KG1 (cell line): ENCODE measurements around the gene ZBTB16.
A peak's percentile ranks its signal among the peaks of the same experiment; 100 is the strongest.

Experiments used
- DNase-seq: peaks from one replicate; lab custom pipeline; 2025; lab: John Stamatoyannopoulos, UW

The ZBTB16 gene

DNA sequence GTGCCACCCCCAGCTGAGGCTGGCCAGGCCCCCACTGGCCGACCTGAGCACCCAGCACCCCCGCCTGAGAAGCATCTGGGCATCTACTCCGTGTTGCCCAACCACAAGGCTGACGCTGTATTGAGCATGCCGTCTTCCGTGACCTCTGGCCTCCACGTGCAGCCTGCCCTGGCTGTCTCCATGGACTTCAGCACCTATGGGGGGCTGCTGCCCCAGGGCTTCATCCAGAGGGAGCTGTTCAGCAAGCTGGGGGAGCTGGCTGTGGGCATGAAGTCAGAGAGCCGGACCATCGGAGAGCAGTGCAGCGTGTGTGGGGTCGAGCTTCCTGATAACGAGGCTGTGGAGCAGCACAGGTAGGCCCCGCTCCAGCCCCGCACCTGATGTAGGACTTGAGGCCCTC is 4.7 kb downstream of the ZBTB16 start:
- no peak for DNase-seq

DNA sequence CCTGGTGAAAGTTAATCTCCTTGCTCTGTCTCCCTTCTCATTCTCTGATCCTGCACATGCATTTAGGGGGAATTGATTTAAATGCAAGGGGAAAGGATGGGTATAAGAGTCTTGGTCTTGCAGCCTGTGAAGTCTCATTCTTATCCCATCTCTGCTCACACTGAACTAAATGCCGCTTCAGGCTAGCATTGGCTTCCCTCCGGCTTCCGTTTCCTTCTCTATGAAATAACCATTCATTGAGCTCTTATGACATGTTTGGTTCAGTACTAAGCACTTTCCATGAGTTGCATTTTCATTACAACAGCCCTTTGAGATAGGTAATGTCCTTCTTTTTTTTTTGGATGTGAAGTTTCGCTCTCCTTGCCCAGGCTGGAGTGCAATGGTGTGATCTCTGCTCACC is 5.6 kb downstream of the ZBTB16 start:
- DNase-seq = no peak

DNA sequence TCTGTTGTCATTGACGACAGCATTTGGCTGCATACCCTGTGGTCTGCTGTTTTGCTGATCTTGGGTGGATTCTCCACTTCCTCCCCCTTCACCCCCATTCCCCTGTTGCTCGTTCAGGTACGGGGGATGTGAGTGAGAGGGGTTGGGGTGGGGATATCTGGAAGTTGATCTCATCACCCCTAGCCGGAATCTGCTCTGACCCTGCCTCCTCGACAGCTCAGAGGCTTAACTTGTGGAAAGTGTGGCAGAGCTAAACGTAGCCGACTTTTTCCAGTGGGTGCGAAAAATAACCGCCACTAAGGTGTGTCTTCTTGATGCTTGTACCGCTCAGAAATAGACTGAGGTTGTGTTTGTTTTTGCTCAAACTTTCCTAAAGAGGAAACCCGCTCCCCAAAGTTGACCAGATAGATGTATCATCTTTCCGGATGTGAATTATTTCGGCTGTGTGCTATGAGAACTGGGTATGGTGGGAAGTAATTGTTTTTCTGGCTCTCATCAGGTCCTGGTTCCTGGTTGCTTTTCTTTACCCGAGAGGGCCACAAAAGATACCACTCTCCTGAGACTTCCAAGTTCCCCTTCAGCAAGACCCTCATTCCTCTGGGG is 6.6 kb downstream of the ZBTB16 start:
- no peak for DNase-seq

DNA sequence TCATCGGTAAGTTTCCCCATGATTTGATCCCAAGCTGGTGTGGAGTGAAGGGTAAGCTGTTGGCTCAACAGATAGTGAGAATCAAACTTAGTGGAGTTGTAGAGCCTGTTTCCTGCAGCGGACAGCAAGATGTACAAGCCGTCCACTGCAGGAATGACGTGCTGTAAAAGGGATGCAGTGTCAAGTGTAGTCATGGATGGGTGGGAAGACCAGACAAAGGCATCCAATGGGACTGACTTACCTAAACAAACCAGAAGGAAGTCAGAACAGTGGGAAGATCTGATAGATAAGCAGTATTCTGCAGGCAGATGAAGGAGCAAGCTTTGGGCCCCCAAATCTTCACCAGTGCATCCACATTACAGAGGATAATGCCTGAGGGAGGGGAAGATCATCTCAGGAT is 8.8 kb downstream of the ZBTB16 start:
- DNase-seq = no peak

DNA sequence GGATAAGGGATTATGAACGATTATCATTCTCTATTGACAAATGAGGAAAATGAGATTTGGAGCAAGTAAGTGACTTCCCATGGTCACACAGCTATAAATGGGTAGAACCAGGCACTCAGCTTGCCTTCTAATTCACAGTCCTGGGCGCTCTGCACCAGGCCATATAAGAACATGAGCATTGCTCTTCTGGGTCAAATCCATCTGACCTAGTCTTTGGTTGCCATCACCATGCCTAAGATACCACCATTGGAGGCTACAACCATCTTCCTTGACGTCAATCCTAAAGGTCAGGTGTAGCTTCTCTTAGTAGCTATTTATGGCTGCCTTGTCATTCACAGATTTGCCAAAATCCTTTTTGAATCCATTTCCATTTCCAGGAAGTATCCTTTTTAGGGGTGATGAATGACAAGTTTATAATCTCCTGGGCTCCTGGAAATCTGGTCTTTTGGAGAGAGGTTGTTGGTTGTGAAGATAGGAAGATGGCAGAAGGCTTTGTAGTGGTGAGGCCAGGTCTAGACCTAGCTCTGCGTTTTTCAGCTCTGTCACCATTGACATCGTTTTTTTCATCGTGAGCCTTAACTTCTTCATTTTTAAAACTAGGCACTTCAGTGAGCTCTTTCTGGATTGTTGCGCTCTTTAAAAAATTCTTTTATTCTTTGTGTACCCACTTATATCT is 11.1 kb downstream of the ZBTB16 start:
- DNase-seq = no peak

DNA sequence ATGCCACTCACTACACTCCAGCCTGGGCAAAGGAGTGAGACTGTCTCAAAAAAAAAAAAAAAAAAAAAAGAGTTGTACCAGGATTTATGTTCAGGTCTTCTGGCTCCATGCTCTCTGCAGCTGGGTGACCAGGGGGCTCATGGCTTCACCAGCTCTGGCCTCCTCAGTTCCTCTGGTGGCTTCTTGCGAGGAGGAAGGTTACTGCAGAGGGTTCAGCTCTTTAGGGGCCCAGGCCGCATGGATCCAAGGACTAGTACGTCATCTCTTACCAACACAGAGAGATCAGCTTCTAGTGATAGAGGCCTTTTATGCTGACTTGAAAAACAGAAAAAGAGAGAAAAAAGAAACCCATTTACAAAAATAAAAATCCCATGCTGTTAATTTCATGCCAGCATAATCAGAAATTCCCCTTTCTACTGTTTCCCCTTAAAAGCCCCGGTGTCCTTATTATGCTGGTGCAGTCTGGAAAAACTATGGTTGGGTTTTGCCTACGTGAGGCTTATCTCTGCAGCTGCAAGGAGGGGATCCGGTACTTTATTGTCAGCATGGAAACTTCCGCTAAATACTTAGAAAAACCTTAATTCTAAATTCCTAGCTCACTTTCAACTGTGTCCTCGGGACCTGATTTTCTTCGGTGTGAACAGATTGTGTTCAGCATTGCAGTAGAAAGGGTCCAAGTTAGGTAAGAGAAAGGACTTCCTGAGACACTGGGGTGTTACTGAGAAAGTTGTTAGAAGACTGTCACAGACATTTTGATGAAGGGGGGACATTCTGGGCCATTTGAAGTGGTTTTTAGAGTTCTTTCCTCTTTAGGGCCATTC is 13.7 kb downstream of the ZBTB16 start:
- DNase-seq = no peak

DNA sequence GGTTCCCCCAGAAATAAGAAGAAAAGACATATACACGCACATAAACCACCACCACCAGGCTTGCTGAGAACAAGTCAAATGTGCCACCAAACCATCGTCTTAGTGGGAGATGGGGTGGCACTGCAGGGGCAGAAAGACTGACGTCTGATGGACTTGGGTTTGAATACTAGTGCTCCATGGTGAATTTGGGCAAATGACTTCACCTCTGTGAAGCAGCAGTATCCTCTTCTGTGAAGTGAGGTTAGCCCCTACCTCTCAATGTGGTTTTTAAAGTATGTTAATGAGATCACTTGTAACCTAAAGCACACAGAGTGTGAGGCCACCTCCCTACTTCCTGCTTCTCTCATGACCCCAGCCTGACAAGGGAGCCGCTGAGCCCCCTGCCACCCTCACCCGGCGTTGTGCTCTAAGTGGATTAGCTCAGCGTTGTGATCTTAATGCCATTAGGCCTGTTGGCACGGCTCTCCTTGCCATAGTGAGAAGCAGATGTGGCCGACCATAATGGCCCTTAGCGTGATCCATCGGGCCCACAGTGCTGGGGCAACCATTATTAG is 14.4 kb downstream of the ZBTB16 start:
- DNase-seq = no peak

DNA sequence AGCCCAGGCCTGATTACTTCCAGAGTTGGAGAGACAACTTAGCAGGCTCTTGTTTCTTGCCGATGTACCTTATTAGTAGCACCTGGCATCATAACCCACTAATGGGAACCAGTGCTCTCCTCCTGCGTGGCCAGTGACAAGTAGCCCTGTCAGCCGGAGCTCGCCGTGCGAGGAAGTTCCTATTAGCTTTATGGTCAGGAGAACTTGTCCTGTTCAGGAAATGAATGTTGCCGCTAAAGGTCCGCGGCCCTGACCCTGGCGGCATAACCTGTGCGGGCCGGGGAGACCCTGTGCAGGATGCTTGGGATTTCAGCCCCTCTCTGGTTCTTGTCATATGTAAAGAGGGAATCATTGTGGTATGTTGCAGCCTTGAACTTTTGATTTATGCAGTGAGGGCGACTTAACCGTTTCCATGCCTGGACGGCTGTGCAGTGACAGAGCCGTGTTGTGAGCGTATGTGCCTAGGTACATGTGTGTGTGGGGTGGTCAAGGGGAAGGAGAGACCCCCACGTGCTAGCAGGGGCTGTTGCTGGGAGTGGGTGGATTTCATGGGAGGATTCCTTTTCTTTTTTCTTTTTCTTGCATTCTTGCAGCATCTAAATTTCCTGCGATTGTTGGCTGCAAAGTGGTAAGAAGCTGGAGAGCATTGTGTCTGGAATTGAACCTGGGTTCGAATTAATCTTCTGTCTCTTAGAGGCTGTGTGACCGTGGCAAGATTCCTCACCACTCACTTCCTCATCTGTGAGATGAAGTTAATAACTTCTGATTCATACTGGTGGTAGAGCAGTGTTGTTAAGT is 15.2 kb downstream of the ZBTB16 start:
- DNase-seq = no peak

DNA sequence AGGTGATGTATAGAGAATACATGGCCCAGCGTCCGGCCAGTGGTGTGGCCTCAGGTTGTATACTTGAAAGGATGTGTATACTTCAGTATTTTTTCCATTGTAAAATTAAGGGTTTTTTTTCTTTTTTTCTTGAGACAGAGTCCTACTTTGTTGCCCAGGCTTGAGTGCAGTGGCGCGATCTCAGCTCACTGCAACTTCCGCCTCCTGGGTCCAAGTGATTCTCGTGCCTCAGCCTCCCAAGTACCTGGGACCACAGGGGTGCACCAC is 15.8 kb downstream of the ZBTB16 start:
- DNase-seq = no peak

DNA sequence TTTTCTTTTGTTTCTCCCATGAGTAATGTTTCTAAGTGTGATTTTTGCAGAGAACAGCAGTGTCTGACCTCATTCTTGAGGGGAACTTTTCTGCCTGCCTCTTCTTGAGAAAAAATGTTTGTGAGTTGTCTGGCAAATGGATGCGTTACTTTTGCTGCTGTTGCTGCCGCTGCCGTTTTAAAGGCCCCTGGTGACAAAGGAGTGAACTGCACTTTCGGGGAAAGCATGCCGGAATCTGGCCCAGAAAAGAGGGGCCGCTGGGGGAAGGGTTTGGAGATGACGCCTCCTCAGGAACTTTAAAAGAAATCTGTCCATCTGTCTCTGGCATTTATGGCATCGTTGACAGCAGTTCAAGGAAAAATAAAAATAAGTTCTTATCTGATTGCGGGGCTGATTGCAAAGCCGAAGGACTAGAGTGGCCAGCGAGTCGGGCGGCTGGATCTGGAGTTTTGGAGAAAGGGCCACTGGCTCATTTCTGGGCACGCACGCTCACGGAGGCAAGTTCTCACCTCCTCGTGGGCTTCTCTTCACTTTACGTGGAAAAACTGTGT is 16.5 kb downstream of the ZBTB16 start:
- peak; percentile 29 for DNase-seq

DNA sequence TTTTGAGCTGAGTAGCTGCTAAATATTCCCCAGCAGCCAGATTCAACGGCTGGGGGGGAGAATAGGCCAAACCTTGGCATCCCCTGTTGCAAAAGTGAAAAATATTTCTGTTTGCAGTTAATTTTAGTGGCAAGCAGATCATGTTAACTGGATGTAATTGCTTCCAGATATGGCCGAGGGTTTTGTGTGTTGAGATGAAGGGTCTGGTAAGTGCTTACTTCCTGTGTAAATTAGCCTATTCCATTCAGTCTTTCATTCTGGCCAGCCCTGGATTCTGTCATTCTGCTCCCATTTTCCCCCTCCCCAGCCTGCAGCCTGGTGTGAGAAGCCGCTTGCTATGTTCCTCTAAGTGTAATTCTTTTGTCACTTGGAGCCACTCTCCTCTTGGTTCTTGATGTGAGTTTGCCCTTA is 17.4 kb downstream of the ZBTB16 start:
- DNase-seq = no peak

DNA sequence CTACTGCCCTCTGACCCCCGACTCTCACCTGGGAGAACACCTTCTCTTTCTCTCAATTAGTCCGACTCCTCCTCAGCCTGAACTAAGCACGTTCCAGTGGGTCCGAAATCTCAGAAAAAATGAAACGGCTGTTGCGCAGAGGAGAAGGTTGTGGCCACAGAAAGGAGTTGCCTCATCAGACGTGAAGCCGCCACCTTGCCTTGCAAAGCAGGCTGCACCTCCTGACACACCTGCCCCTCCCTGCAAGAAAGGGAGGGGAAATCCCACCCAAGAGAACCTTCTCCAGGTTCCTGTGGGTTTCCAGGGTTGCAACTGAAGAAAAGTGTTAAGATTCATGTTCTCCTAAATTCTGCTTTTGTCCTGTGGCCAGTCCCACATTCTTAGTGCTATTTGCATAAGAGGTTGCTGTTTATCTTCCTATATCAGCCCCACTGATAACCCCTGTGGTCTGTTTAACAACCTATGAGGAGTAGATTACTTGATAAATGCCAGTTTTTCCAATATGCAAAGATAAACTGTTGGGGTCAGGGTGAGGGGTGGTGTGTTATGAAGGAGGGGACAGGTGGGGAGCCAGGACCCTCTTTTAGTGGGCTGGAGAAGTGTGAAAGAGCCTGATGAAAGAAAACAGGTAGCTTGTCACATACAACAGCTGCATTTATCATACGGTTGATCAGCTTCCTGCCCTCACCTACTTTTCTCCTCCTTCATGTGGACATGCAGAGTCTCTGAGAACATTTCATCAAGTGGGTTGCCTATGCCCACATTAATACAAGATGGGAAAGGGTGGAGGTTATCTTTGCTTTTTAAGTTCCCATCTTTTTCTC is 18.2 kb downstream of the ZBTB16 start:
- DNase-seq = no peak

DNA sequence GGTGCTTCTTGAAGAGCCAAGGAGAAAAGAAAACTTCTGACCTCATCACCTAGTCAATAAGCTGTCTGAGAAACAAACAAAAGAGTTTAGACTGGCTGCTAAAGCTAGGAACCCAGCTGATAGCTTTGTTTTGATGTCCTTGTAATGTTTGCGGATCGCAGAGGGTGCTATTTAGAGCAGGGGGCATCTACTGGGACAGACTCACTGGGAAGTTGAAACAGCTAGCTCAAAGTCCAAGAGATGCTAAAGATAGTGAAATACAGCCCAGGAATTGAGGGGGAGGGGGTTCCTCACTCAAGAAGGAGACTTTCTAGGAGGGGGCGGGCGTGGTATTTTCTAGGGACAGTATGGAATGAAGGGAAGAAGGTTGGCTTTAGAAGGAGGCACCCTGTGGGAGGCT is 18.9 kb downstream of the ZBTB16 start:
- no peak for DNase-seq

DNA sequence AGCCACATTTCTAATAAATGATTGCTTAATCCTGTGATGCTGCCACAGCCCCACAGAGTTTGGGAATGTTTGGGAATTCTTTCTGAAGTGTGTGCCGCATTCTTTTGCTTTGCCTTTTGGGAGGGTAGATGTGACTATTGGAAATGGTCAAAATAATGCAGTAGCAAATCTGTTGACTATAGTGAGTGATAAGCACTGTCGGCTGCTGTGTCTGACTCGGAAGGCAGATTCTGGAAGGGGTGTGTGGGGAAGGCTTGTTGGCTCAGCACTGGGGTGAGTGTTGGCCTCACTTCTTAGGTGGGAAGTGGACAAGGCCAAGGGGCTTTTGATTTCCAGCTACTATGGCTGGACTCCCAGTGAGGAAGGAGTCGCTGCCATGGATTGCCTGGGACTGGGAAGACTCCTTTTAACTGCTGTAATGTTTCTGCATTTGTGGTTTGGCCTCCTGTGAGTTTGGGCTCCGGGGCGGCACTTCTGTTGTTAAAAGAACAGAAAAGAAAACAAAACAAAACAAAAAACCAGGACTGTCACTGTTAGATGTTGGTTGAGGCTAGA is 20.1 kb downstream of the ZBTB16 start:
- DNase-seq = no peak

DNA sequence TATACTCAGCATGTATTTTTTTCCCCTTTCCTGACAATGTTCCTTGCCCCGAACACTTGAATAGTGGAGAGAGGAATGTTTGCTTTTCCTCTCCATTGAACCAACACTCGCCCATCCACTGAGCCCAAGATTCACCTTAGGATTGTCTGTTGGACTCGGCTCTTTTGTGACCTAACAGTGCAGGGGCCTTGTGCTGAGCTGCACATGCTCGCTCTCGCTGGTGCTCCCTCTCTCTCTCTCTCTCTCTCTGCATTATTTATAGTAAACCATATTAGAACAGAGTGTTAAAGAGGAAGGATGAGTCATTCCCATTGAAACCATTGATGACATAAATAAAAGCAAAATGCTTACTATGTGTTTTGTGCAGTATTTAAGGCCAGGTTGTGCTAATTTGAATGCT is 20.7 kb downstream of the ZBTB16 start:
- peak; percentile 42 for DNase-seq

DNA sequence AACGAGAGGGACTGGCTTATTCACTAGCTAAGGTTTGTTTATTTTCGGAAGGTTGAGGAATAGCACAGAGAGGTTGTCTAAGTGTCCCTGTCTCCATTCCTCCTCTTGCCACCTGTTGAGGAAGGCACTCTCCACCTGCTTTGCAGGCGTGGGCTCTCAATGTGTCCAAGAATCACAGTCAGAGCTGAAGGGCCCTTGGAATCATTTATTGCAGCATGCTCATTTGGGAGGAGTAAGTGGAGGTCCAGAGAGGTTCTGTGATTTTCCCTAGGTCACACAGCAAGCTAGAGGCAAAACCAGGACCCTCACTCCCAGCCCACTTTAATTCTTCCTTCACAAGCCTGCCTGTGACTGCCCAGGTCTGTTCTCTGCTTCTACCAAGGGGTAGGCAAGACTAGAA is 21.3 kb downstream of the ZBTB16 start:
- DNase-seq = no peak

DNA sequence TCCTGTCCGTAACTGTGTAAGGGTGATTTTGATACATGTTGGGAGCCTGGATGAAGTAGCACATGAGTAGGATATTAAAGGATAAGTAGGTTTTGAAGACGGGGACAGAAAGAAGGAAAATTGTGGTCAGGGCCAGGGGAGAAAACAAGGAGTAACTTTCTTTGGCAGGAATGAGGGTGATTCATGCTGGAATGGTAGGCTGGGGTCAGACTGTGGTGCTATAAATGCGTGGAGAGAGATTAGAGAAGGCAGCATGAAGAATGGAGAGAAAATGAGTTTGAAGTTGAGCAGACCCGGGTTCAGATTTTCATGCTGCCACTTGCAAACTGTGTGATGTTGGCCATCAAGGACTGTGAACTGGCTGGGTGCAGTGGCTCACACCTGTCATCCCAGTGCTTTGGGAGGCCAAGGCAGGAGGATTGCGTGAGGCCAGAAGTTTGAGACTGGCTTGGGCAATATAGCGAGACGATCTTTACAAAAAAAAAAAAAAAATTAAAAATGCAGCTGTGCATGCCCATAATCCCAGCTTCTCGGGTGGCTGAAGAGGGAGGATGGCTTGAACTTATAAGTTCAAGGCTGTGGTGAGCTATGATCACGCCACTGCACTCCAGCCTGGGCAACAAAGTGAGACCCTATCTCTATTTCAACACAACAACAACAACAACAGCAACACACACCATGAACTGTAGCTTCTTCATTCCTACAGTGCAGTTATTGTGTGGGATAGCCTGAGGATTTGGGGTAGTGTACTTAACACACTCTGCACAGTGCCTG is 22.3 kb downstream of the ZBTB16 start:
- no peak for DNase-seq

DNA sequence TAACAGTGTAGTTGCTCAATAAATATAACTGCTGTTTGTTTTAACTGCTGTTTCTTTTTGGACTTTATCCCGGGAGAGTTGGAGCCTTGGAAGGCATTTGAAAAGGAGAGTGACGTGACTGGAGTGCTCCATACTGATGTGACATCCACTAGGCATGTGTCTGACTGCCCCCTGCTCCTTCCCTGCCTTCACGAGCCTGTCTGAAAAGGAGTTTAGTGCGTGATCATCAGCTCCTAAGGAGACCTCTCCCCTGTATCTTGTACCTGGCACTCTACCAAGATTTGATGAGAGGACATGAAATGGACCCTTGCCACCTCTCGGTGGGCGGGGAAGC is 22.9 kb downstream of the ZBTB16 start:
- peak; percentile 89 for DNase-seq

DNA sequence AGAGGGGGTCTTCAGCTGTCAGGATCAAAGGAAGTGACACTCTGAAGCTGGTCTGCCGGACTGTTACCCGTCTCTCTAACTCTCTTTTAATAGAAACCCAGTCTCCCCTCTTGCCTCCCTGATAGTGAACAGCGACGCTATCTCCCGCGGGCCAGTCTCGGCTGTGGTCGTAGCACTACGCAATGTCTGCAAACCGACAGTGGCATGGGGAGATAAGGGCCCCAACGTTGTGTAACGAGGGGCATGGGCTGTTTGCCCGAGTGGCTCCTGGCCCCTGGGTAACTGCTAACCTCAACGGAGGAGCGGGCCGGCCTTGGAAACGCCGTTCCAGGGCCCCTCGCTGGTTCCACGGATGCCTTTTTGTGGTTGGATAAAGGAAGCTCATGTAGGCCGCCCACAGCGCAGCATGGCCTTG is 23.3 kb downstream of the ZBTB16 start:
- DNase-seq = peak; percentile 89
